GM12865 (cell line): ENCODE data around the gene GRIP2.

Experiments
- DNase-seq: peaks from one replicate; pipeline ENCODE4 v3.0.0; 2010; ENCODE audit warnings: low read depth
- H3K4me3 ChIP-seq: 2 replicates; pipeline ENCODE4 v1.5.1; 2011; ENCODE audit warnings: mild to moderate bottlenecking, low read depth, low read length, control low read depth
- TF ChIP-seq, protein P1 (sequence below): IDR thresholded peaks from 2 replicates; pipeline ENCODE4 v1.5.1; 2011; ENCODE audit warnings: low read length, control low read depth, low read depth, inconsistent platforms; ENCODE audit not compliant: insufficient read depth; ENCODE audit errors: missing control alignments

GRIP2 gene

GRCh38 chr3:14536055-14536815, 3.9 kb downstream of the GRIP2 start:
- no peak for DNase-seq
- no peak overlapping the region for H3K4me3 ChIP-seq
- TF ChIP-seq, protein P1, sequence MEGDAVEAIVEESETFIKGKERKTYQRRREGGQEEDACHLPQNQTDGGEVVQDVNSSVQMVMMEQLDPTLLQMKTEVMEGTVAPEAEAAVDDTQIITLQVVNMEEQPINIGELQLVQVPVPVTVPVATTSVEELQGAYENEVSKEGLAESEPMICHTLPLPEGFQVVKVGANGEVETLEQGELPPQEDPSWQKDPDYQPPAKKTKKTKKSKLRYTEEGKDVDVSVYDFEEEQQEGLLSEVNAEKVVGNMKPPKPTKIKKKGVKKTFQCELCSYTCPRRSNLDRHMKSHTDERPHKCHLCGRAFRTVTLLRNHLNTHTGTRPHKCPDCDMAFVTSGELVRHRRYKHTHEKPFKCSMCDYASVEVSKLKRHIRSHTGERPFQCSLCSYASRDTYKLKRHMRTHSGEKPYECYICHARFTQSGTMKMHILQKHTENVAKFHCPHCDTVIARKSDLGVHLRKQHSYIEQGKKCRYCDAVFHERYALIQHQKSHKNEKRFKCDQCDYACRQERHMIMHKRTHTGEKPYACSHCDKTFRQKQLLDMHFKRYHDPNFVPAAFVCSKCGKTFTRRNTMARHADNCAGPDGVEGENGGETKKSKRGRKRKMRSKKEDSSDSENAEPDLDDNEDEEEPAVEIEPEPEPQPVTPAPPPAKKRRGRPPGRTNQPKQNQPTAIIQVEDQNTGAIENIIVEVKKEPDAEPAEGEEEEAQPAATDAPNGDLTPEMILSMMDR: no peak

GRCh38 chr3:14535616-14536015, 4.5 kb downstream of the GRIP2 start:
- no peak for DNase-seq
- TF ChIP-seq, protein P1: no peak
- no peak overlapping the region for H3K4me3 ChIP-seq

GRCh38 chr3:14534516-14535191, 5.5 kb downstream of the GRIP2 start:
- H3K4me3 ChIP-seq: no peak overlapping the region
- TF ChIP-seq, protein P1: no peak
- no peak for DNase-seq

GRCh38 chr3:14533457-14533958, 6.6 kb downstream of the GRIP2 start:
- TF ChIP-seq, protein P1: no peak
- DNase-seq: no peak
- no peak overlapping the region for H3K4me3 ChIP-seq

DNA sequence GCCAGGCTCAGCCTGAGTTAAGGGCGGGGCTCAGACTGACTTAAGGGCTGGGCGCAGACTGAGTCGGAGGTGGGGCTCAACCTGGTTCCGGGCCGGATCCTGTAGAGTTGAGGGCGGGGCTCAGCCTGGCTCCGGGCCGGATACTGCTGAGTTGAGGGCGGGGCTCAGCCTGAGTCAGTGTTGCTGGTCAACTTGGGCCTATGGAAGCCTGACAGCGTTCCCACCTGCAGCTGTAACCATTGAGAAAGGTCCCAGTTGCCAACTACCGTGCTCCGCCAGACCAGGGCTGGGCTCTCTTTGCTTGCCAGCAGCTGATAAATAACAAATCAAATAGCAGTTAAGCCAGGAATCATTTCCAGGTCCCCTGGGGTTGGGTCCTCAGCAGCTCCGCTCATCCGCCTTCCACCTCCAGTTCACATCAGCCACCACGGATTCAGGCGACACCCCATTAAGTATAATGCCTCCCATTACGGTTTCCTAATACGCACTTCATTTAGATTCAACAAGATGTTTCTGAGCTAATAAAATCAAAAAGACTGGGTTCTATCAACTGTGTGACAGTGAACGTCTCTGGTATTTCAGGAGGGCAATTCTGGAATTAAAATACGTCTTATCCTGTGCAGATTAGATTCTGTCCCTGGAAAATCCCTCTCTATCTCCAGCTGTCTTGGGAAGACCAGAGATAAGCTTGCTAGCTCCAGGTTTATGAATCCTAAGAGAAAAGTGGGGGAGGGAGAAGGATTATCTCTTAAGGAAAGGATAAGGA, 7.3 kb downstream of the GRIP2 start:
- TF ChIP-seq, protein P1: no peak
- H3K4me3 ChIP-seq: no peak overlapping the region
- DNase-seq: no peak

GRCh38 chr3:14531856-14532395, 8.2 kb downstream of the GRIP2 start:
- no peak overlapping the region for H3K4me3 ChIP-seq
- DNase-seq: no peak
- TF ChIP-seq, protein P1: no peak
